H9 (cell line): ENCODE measurements around the gene GGA1. TPM values are rescaled to one million over a fixed set of nuclear protein-coding genes. Genes with fewer than 3 reads are reported as not detected.
A peak's percentile ranks its signal among the peaks of the same experiment; 100 is the strongest.

Source experiments
- DNase-seq: peaks from one replicate; pipeline ENCODE4 v3.0.0-alpha.2; 2017
- H2AFZ ChIP-seq: one replicate; pipeline ENCODE4 v1.6.1; 2013; ENCODE audit warnings: mild to moderate bottlenecking, low read length, control low read depth, moderate library complexity
- H2AK5ac ChIP-seq: 2 replicates; pipeline ENCODE4 v1.6.1; 2013; ENCODE audit warnings: low read length, control low read depth, mixed read lengths; ENCODE audit not compliant: insufficient read length
- H2BK120ac ChIP-seq: one replicate; pipeline ENCODE4 v1.6.1; 2013; ENCODE audit warnings: low read depth, mild to moderate bottlenecking, low read length, control low read depth, inconsistent platforms; ENCODE audit not compliant: poor library complexity, severe bottlenecking
- H2BK12ac ChIP-seq: 2 replicates; pipeline ENCODE4 v1.6.1; 2013; ENCODE audit warnings: low read length, control low read depth, mixed read lengths, low read depth; ENCODE audit not compliant: insufficient read length
- H2BK15ac ChIP-seq: 2 replicates; pipeline ENCODE4 v1.6.1; 2013; ENCODE audit warnings: low read depth, low read length, control low read depth
- H2BK20ac ChIP-seq: one replicate; pipeline ENCODE4 v1.6.1; 2013; ENCODE audit warnings: low read depth, mild to moderate bottlenecking, low read length, control low read depth, inconsistent platforms; ENCODE audit not compliant: poor library complexity, severe bottlenecking
- H2BK5ac ChIP-seq: 2 replicates; pipeline ENCODE4 v1.6.1; 2013; ENCODE audit warnings: low read length, control low read depth, mixed read lengths; ENCODE audit not compliant: insufficient read length
- H3K14ac ChIP-seq: 2 replicates; pipeline ENCODE4 v1.6.1; 2013; ENCODE audit warnings: low read length, control low read depth; ENCODE audit not compliant: insufficient read depth
- H3K18ac ChIP-seq: 2 replicates; pipeline ENCODE4 v1.6.1; 2013; ENCODE audit warnings: low read depth, mild to moderate bottlenecking, mixed read lengths, low read length, control low read depth; ENCODE audit not compliant: insufficient read length
- H3K23ac ChIP-seq: 2 replicates; pipeline ENCODE4 v1.6.1; 2013; ENCODE audit warnings: low read length, control low read depth, mixed read lengths, low read depth; ENCODE audit not compliant: insufficient read length
- H3K23me2 ChIP-seq: 2 replicates; pipeline ENCODE4 v1.6.1; 2013; ENCODE audit warnings: low read depth, mild to moderate bottlenecking, mixed read lengths, low read length, control low read depth; ENCODE audit not compliant: insufficient read length, poor library complexity, severe bottlenecking
- H3K27ac ChIP-seq: 2 replicates; pipeline ENCODE4 v1.5.1; 2013; ENCODE audit warnings: low read length, control low read depth, mixed read lengths, low read depth; ENCODE audit not compliant: insufficient read length
- H3K27me3 ChIP-seq: 2 replicates; pipeline ENCODE4 v1.6.1; 2013; ENCODE audit warnings: low read length, control low read depth, inconsistent platforms; ENCODE audit not compliant: insufficient read depth
- H3K4ac ChIP-seq: 2 replicates; pipeline ENCODE4 v1.6.1; 2013; ENCODE audit warnings: low read depth, mild to moderate bottlenecking, control low read depth, inconsistent platforms, low read length, moderate library complexity
- H3K4me1 ChIP-seq: 2 replicates; pipeline ENCODE4 v1.6.1; 2013; ENCODE audit warnings: low read length, control low read depth, inconsistent platforms; ENCODE audit not compliant: insufficient read depth
- H3K4me2 ChIP-seq: 2 replicates; pipeline ENCODE4 v1.6.1; 2013; ENCODE audit warnings: low read length, control low read depth, mixed read lengths; ENCODE audit not compliant: insufficient read length, insufficient read depth
- H3K56ac ChIP-seq: 2 replicates; pipeline ENCODE4 v1.6.1; 2013; ENCODE audit warnings: low read depth, mild to moderate bottlenecking, mixed read lengths, low read length, control low read depth; ENCODE audit not compliant: insufficient read length
- H3K79me1 ChIP-seq: 2 replicates; pipeline ENCODE4 v1.6.1; 2013; ENCODE audit warnings: low read depth, mild to moderate bottlenecking, moderate library complexity, low read length, control low read depth, inconsistent platforms; ENCODE audit not compliant: insufficient read depth, poor library complexity, severe bottlenecking
- H3K79me2 ChIP-seq: 2 replicates; pipeline ENCODE4 v1.6.1; 2013; ENCODE audit warnings: low read length, control low read depth, inconsistent platforms; ENCODE audit not compliant: insufficient read depth
- H3K9ac ChIP-seq: 2 replicates; pipeline ENCODE4 v1.6.1; 2013; ENCODE audit warnings: low read length, control low read depth, mixed read lengths; ENCODE audit not compliant: insufficient read length; ENCODE audit errors: extremely low read depth
- H3K9me3 ChIP-seq: one replicate; pipeline ENCODE4 v1.6.1; 2013; ENCODE audit warnings: low read depth, low read length, inconsistent platforms; ENCODE audit not compliant: control insufficient read depth
- H3T11ph ChIP-seq: one replicate; pipeline ENCODE4 v1.6.1; 2013; ENCODE audit warnings: mild to moderate bottlenecking, low read length, control low read depth, inconsistent platforms
- H4K20me1 ChIP-seq: one replicate; pipeline ENCODE4 v1.6.1; 2013; ENCODE audit not compliant: control insufficient read depth, insufficient read length, insufficient read depth
- H4K5ac ChIP-seq: 2 replicates; pipeline ENCODE4 v1.6.1; 2013; ENCODE audit warnings: low read depth, mild to moderate bottlenecking, mixed read lengths, low read length, control low read depth; ENCODE audit not compliant: insufficient read length
- H4K8ac ChIP-seq: replicated peaks from 2 replicates; pipeline ENCODE4 v1.6.1; 2013; ENCODE audit warnings: low read length, control low read depth, mixed read lengths, low read depth; ENCODE audit not compliant: insufficient read length
- H4K91ac ChIP-seq: 2 replicates; pipeline ENCODE4 v1.6.1; 2013; ENCODE audit warnings: low read depth, mild to moderate bottlenecking, moderate library complexity, mixed read lengths, low read length, control low read depth; ENCODE audit not compliant: insufficient read length
- H3K27ac Mint-ChIP-seq, 3 experiments: 2 replicates in 2 of 3; 3 replicates in 1 of 3; pipeline ENCODE4 v1.8.0; 2020 to 2021; ENCODE audit warnings: mixed read lengths in 3 of 3, mild to moderate bottlenecking in 1 of 3, moderate library complexity in 1 of 3
- H3K27me3 Mint-ChIP-seq: 2 replicates; pipeline ENCODE4 v1.8.0; 2021; ENCODE audit warnings: low read depth, mild to moderate bottlenecking, moderate library complexity, mixed read lengths
- H3K36me3 Mint-ChIP-seq, 3 experiments: 2 replicates in 2 of 3; 3 replicates in 1 of 3; pipeline ENCODE4 v1.8.0; 2020 to 2021; ENCODE audit warnings: low read depth in 3 of 3, mixed read lengths in 3 of 3; ENCODE audit not compliant: insufficient read depth in 1 of 3
- H3K4me1 Mint-ChIP-seq, 2 experiments: 2 replicates each; pipeline ENCODE4 v1.8.0; 2020; ENCODE audit warnings: mixed read lengths in 2 of 2
- H3K4me3 Mint-ChIP-seq, 2 experiments: 2 replicates in 1 of 2; 3 replicates in 1 of 2; pipeline ENCODE4 v1.8.0; 2020 to 2021; ENCODE audit warnings: mild to moderate bottlenecking in 2 of 2, mixed read lengths in 2 of 2, moderate library complexity in 1 of 2
- H3K9me3 Mint-ChIP-seq, 2 experiments: 2 replicates in 1 of 2; 3 replicates in 1 of 2; pipeline ENCODE4 v1.8.0; 2020; ENCODE audit warnings: mild to moderate bottlenecking in 2 of 2, mixed read lengths in 2 of 2, moderate library complexity in 1 of 2
- WGBS: extraction: QIAGEN DNeasy Blood & Tissue Kit; methylation state at CpG from one replicate; pipeline ENCODE4 v1.1.7; 2013; ENCODE audit warnings: missing lambda C conversion rate, low lambda C conversion rate, mixed read lengths; ENCODE audit not compliant: insufficient read length; ENCODE audit errors: extremely low coverage; 5-methylcytosine and 5-hydroxymethylcytosine counted together
- total RNA-seq: library from RNA; stranded (reverse); gene quantifications from 2 replicates; pipeline ENCODE4 v1.2.1, GENCODE V29; 2021
- TF ChIP-seq, protein P1 (sequence below): fragments of 200-600 bp; sonication (generic); conservative IDR thresholded peaks from 3 replicates; pipeline ENCODE4 v1.8.0; 2021; ENCODE audit warnings: antibody characterized with exemption, mild to moderate bottlenecking

GGA1 gene
- total RNA-seq, 1 experiment from 2014 or later, result 61.7 TPM

DNA sequence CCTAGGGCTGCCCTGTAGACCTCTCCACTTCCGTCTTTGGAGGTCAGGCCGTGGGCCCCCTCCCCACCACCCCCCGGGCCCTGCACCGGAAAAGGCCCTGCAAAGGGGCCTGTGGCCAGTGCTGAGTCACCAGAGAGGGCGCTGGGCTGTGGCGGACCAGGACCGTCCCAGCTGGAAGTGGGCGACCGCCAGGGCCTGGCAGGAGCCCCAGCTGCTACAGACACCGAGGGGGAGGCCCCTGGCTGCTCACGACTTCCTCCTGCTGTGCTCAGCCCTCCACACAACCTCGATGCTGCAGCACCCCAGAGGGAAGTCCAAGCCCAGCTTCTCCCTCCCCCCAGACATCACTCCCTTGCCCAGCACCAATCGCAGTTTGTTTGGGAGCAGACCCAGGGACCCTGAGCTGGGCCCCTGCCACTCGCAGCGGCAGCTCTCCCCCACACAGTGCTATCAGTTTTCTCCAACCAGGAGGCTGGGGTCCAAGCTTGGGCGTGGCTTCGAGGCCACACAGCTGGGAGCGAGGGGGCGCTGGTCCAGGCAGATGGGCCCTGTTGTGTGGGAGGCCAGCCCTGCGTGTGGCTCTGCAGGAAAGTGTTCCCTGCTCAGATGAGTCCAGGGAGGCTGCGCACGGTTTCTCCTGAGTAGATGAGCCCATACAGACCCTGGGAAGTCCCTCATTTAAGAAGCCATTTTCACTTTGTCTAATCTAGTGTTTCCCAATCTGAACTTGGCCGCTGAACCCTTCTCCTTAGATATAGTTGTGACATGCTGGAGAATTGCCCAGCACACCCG is 25.2 kb downstream of the GGA1 start:
- H2BK12ac ChIP-seq, result no peak overlapping the region
- H3K79me1 ChIP-seq, result no peaks in the 10 kb centered on the region
- no peaks in the 10 kb centered on the region for H3K27me3 ChIP-seq
- H3K4me1 ChIP-seq, result peaks cover 5% of the 10 kb centered on the region; the same call in 1 of the 2 replicates
- no peak overlapping the region for H2BK20ac ChIP-seq
- H4K91ac ChIP-seq, result no peak overlapping the region
- Mint-ChIP-seq H3K27ac (peak overlapping the region in 2 of 3 experiments; percentile 88 to 92; a peak in 5 of 7 replicates), H3K27me3 (no peaks in the 10 kb centered on the region; the same call in 1 of the 2 replicates), H3K36me3 (peaks cover 0 to 12% (median 11%) of the 10 kb centered on the region in 3 experiments; a peak in 5 of 7 replicates), H3K4me3 (peak overlapping the region in 1 of 2 experiments; percentile 29; a peak in 2 of 5 replicates), H3K9me3 (no peaks in the 10 kb centered on the region), H3K4me1 (peaks cover 29 to 34% of the 10 kb centered on the region in 2 experiments)
- no peak overlapping the region for H3K9ac ChIP-seq
- no peak overlapping the region for H4K8ac ChIP-seq
- H3K4ac ChIP-seq, result no peak overlapping the region
- peaks cover under 1% of the 10 kb centered on the region for H3K23me2 ChIP-seq
- H4K5ac ChIP-seq, result no peak overlapping the region
- no peak overlapping the region for H2AFZ ChIP-seq
- no CpG with 5 or more reads among the region's 24 CpGs for WGBS
- no peak overlapping the region for H2BK120ac ChIP-seq
- H3K14ac ChIP-seq, result peak overlapping the region; percentile 37; the same call in 1 of the 2 replicates
- H2BK5ac ChIP-seq, result no peak overlapping the region
- peak; percentile 86 for DNase-seq
- no peak overlapping the region for H3K27ac ChIP-seq
- H3K23ac ChIP-seq, result no peak overlapping the region
- H2AK5ac ChIP-seq, result no peak overlapping the region
- peak overlapping the region; percentile 2 for H3K4me2 ChIP-seq
- H3K79me2 ChIP-seq, result no peaks in the 10 kb centered on the region
- no peaks in the 10 kb centered on the region for H4K20me1 ChIP-seq
- no peak overlapping the region for H3K56ac ChIP-seq
- peak overlapping the region; percentile 12 for H3K18ac ChIP-seq
- H2BK15ac ChIP-seq, result no peak overlapping the region; the same call in 1 of the 2 replicates
- H3T11ph ChIP-seq, result no peak overlapping the region
- H3K9me3 ChIP-seq, result no peaks in the 10 kb centered on the region
- TF ChIP-seq, protein P1, sequence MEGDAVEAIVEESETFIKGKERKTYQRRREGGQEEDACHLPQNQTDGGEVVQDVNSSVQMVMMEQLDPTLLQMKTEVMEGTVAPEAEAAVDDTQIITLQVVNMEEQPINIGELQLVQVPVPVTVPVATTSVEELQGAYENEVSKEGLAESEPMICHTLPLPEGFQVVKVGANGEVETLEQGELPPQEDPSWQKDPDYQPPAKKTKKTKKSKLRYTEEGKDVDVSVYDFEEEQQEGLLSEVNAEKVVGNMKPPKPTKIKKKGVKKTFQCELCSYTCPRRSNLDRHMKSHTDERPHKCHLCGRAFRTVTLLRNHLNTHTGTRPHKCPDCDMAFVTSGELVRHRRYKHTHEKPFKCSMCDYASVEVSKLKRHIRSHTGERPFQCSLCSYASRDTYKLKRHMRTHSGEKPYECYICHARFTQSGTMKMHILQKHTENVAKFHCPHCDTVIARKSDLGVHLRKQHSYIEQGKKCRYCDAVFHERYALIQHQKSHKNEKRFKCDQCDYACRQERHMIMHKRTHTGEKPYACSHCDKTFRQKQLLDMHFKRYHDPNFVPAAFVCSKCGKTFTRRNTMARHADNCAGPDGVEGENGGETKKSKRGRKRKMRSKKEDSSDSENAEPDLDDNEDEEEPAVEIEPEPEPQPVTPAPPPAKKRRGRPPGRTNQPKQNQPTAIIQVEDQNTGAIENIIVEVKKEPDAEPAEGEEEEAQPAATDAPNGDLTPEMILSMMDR, result no peak; the same call in 2 of the 3 replicates
